Loucy (cell line): ENCODE measurements around the gene EPHA2.

ENCODE experiments used
- H2AFZ ChIP-seq: fragments of 200-600 bp; sonication (generic); 2 replicates; pipeline ENCODE4 v1.6.0; 2016; ENCODE audit warnings: antibody characterized with exemption, mild to moderate bottlenecking, low read length, moderate library complexity
- H3F3A ChIP-seq: fragments of 200-600 bp; 2 replicates; pipeline ENCODE4 v1.6.0; 2016; ENCODE audit warnings: antibody characterized with exemption, low read depth, mild to moderate bottlenecking
- H3K27me3 ChIP-seq: fragments of 200-600 bp; sonication (generic); 2 replicates; pipeline ENCODE4 v1.6.1; 2014; ENCODE audit warnings: low read length, mild to moderate bottlenecking; ENCODE audit not compliant: insufficient read depth, poor library complexity, severe bottlenecking
- H3K36me3 ChIP-seq: fragments of 200-600 bp; sonication (generic); 2 replicates; pipeline ENCODE4 v1.6.1; 2016; ENCODE audit warnings: low read length; ENCODE audit not compliant: insufficient read depth
- H3K4me1 ChIP-seq: fragments of 200-600 bp; sonication (generic); 2 replicates; pipeline ENCODE4 v1.5.1; 2014; ENCODE audit warnings: low read length, mild to moderate bottlenecking; ENCODE audit not compliant: insufficient read depth, poor library complexity, severe bottlenecking
- H3K4me2 ChIP-seq: fragments of 200-600 bp; sonication (generic); 2 replicates; pipeline ENCODE4 v1.6.0; 2014; ENCODE audit warnings: antibody characterized with exemption, low read length, low read depth, mild to moderate bottlenecking; ENCODE audit not compliant: poor library complexity, severe bottlenecking
- H3K4me3 ChIP-seq: fragments of 200-600 bp; sonication (generic); 2 replicates; pipeline ENCODE4 v1.5.1; 2014; ENCODE audit warnings: low read length, mild to moderate bottlenecking, mixed read lengths; ENCODE audit not compliant: poor library complexity, severe bottlenecking
- H3K79me2 ChIP-seq: fragments of 200-600 bp; sonication (generic); 2 replicates; pipeline ENCODE4 v1.6.1; 2014; ENCODE audit warnings: low read length; ENCODE audit not compliant: insufficient read depth
- H3K9ac ChIP-seq: fragments of 200-600 bp; sonication (generic); 2 replicates; pipeline ENCODE4 v1.6.0; 2014; ENCODE audit warnings: mild to moderate bottlenecking, low read depth, low read length, moderate library complexity; ENCODE audit not compliant: poor library complexity, severe bottlenecking
- H3K9me2 ChIP-seq: fragments of 200-600 bp; sonication (generic); replicated peaks from 2 replicates; pipeline ENCODE4 v1.6.1; 2016; ENCODE audit warnings: low read depth, low read length, mixed read lengths
- H3K9me3 ChIP-seq: fragments of 200-600 bp; sonication (generic); 2 replicates; pipeline ENCODE4 v1.6.1; 2014; ENCODE audit warnings: mild to moderate bottlenecking, antibody characterized with exemption, low read length, low read depth; ENCODE audit not compliant: insufficient read depth
- H4K20me1 ChIP-seq: fragments of 200-600 bp; sonication (generic); 2 replicates; pipeline ENCODE4 v1.6.0; 2014; ENCODE audit warnings: antibody characterized with exemption, low read length, mild to moderate bottlenecking; ENCODE audit not compliant: insufficient read depth, poor library complexity, severe bottlenecking
- EZH2phosphoT487 ChIP-seq: fragments of 200-600 bp; IDR thresholded peaks from 2 replicates; pipeline ENCODE4 v1.6.1; 2018; ENCODE audit warnings: antibody characterized with exemption, mild to moderate bottlenecking, moderate library complexity, borderline replicate concordance
- TF ChIP-seq, protein P1 (sequence below): fragments of 200-600 bp; sonication (generic); conservative IDR thresholded peaks from 2 replicates; pipeline ENCODE4 v1.5.1; 2014; ENCODE audit warnings: mild to moderate bottlenecking, antibody characterized with exemption, low read length

EPHA2 gene

DNA sequence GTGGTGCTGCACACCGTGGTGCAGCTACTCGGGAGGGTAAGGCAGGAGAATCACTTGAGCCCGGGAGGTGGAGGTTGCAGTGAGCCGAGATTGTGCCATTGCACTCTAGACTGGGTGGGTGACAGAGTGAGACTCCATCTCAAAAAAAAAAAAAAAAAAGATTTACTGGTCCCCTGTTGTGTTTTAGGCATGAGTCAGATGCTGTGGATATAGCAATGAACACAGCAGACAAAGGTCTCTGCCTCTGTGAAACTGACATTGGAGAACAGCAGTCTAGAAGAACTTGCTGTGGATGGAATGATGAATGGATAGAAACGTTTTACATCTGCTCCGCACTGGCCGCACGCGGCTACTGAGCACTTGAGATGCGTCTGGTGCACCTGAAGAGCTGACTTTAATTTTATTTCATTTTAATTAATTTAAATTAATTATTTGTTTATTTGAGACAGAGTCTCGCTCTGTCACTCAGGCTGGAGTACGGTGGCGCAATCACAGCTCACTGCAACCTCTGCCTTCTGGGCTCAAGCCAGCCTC is 24.5 kb upstream of the EPHA2 start:
- no peaks in the 10 kb centered on the region for H3K9me2 ChIP-seq
- H4K20me1 ChIP-seq, result no peaks in the 10 kb centered on the region
- no peak overlapping the region for H3K4me3 ChIP-seq
- no peaks in the 10 kb centered on the region for H3F3A ChIP-seq
- H3K9me3 ChIP-seq, result no peaks in the 10 kb centered on the region
- no peak overlapping the region for H2AFZ ChIP-seq
- TF ChIP-seq, protein P1, sequence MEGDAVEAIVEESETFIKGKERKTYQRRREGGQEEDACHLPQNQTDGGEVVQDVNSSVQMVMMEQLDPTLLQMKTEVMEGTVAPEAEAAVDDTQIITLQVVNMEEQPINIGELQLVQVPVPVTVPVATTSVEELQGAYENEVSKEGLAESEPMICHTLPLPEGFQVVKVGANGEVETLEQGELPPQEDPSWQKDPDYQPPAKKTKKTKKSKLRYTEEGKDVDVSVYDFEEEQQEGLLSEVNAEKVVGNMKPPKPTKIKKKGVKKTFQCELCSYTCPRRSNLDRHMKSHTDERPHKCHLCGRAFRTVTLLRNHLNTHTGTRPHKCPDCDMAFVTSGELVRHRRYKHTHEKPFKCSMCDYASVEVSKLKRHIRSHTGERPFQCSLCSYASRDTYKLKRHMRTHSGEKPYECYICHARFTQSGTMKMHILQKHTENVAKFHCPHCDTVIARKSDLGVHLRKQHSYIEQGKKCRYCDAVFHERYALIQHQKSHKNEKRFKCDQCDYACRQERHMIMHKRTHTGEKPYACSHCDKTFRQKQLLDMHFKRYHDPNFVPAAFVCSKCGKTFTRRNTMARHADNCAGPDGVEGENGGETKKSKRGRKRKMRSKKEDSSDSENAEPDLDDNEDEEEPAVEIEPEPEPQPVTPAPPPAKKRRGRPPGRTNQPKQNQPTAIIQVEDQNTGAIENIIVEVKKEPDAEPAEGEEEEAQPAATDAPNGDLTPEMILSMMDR, result no peak
- TF ChIP-seq EZH2phosphoT487, result no peak
- H3K79me2 ChIP-seq, result no peaks in the 10 kb centered on the region
- no peaks in the 10 kb centered on the region for H3K4me1 ChIP-seq
- no peak overlapping the region for H3K4me2 ChIP-seq
- H3K9ac ChIP-seq, result no peak overlapping the region
- no peaks in the 10 kb centered on the region for H3K36me3 ChIP-seq
- no peaks in the 10 kb centered on the region for H3K27me3 ChIP-seq

DNA sequence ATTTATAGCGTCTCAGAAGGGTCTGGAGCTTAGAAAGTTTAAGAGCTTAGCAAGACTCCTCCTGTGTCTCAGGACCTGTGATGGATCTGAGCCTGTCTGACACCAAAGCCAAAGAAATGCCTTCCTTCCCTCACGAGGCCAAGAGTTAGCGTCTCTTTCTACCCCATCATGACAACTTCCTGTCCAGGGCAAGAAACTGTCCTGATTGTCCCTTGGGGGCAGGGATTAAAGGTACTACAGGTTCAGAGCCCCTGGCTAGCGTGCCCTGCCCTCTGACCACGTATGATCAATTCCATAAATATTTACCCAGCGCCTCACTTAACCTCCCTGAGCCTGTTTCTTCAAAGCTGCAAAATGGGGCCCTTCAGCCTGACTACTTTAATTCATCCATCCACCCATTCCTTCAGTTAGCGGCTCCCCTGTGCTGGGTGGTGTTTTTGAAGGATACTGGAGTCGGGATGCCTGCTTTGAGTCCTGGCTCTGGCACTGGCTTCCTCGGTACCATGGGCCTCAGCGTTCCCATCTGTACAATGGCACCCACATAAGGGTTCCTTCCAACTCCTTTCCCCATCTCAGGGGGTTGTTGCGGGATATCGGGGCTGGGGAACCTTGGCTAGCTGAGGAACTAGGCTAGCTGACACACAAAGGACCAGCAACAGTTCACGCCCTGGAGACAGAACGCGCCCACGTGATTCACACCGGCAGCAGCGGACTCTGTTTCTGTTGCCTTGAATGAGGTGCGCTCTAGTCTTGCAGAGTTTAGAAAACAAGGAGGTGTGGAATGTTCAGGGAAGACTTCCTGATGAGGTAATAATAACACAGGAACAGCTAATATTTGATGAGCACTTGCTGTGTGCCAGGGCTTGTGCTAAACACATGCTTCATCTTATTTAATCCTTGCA is 23.0 kb upstream of the EPHA2 start:
- Histone ChIP-seq H3F3A (no peaks in the 10 kb centered on the region), H2AFZ (no peak overlapping the region), H3K9ac (no peak overlapping the region), H3K4me1 (no peaks in the 10 kb centered on the region), H4K20me1 (no peaks in the 10 kb centered on the region), H3K9me3 (no peaks in the 10 kb centered on the region), H3K4me2 (no peak overlapping the region), H3K79me2 (no peaks in the 10 kb centered on the region), H3K9me2 (no peaks in the 10 kb centered on the region), H3K27me3 (no peaks in the 10 kb centered on the region), H3K4me3 (no peak overlapping the region), H3K36me3 (no peaks in the 10 kb centered on the region)
- TF ChIP-seq, protein P1, result no peak
- no peak for TF ChIP-seq EZH2phosphoT487

DNA sequence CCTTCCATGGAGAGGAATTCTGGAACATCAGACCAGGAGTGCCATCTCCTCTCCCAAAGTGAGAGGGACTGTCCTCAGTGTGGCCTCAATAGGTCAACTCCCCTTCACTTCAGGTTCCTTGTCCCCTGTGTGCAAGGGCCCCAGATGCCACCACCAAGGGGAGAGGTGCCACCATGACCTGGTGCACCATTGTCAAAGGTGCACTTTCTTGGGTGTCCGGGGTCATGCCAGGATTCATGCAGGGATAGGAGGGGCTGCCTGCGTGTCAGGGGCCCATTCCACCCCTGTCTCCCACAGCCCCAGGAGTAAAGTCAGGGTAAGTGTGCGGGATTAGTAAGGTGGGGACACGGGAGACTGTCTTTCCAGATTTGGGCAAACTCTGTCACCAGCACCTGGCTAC is 21.4 kb upstream of the EPHA2 start:
- H3K9ac ChIP-seq, result no peak overlapping the region
- no peaks in the 10 kb centered on the region for H3K9me2 ChIP-seq
- H3K4me2 ChIP-seq, result no peak overlapping the region
- H3K27me3 ChIP-seq, result no peaks in the 10 kb centered on the region
- H3F3A ChIP-seq, result no peaks in the 10 kb centered on the region
- H3K4me3 ChIP-seq, result no peak overlapping the region
- H2AFZ ChIP-seq, result no peak overlapping the region
- no peaks in the 10 kb centered on the region for H3K79me2 ChIP-seq
- no peaks in the 10 kb centered on the region for H3K9me3 ChIP-seq
- H3K36me3 ChIP-seq, result no peaks in the 10 kb centered on the region
- TF ChIP-seq EZH2phosphoT487, result no peak
- TF ChIP-seq, protein P1, result no peak
- H3K4me1 ChIP-seq, result no peaks in the 10 kb centered on the region
- H4K20me1 ChIP-seq, result no peaks in the 10 kb centered on the region
